Thoracic aorta (tissue), 2 donors: ENCODE measurements around the gene INTS2. TPM values are rescaled to one million over a fixed set of nuclear protein-coding genes. Genes with fewer than 3 reads are reported as not detected.

Experiments
- ATAC-seq: fragments of 150-250 bp; one replicate; pipeline ENCODE4 v1.8.0; 2017; ENCODE audit warnings: low read depth; ENCODE audit not compliant: insufficient number of reproducible peaks, low FRiP score
- DNase-seq: peaks from one replicate; pipeline ENCODE4 v3.0.0-alpha.2; 2020; ENCODE audit warnings: low spot score
- H3K27ac ChIP-seq, 2 donors: fragments of 200-600 bp; sonication (generic); 1 replicate in 1 of 2; 2 replicates in 1 of 2; pipeline ENCODE4 v1.5.1; 2016; ENCODE audit warnings: mild to moderate bottlenecking in 2 of 2, moderate library complexity in 2 of 2
- H3K27me3 ChIP-seq: fragments of 200-600 bp; sonication (generic); replicated peaks from 2 replicates; pipeline ENCODE4 v1.6.0; 2016; ENCODE audit warnings: mild to moderate bottlenecking; ENCODE audit not compliant: insufficient read depth
- H3K36me3 ChIP-seq: fragments of 200-600 bp; sonication (generic); one replicate; pipeline ENCODE4 v1.5.1; 2016
- H3K4me1 ChIP-seq, 2 donors: fragments of 200-600 bp; sonication (generic); 1 replicate in 1 of 2; 2 replicates in 1 of 2; pipeline versions ENCODE4 v1.5.1 to v1.6.0; 2016; ENCODE audit warnings: low read depth in 2 of 2, mild to moderate bottlenecking in 1 of 2; ENCODE audit not compliant: control insufficient read depth in 1 of 2
- H3K4me3 ChIP-seq: fragments of 200-600 bp; sonication (generic); 2 replicates; pipeline ENCODE4 v1.5.1; 2016; ENCODE audit warnings: mild to moderate bottlenecking
- H3K9me3 ChIP-seq: fragments of 200-600 bp; sonication (generic); 2 replicates; pipeline ENCODE4 v1.5.1; 2016
- total RNA-seq, 2 donors: library from RNA; depleted of rRNA; stranded (reverse); fragments of >200 nt; gene quantifications; one replicate each; pipeline versions ENCODE4 v1.1.0 to v1.2.3, GENCODE V29; 2016
- TF ChIP-seq, protein P1 (sequence below): fragments of 200-600 bp; sonication (generic); IDR thresholded peaks from one replicate; pipeline ENCODE4 v1.5.1; 2019; ENCODE audit warnings: antibody characterized with exemption

The INTS2 gene
- total RNA-seq, 2 donors from 2014 or later, result 13.8 to 19.8 TPM

DNA sequence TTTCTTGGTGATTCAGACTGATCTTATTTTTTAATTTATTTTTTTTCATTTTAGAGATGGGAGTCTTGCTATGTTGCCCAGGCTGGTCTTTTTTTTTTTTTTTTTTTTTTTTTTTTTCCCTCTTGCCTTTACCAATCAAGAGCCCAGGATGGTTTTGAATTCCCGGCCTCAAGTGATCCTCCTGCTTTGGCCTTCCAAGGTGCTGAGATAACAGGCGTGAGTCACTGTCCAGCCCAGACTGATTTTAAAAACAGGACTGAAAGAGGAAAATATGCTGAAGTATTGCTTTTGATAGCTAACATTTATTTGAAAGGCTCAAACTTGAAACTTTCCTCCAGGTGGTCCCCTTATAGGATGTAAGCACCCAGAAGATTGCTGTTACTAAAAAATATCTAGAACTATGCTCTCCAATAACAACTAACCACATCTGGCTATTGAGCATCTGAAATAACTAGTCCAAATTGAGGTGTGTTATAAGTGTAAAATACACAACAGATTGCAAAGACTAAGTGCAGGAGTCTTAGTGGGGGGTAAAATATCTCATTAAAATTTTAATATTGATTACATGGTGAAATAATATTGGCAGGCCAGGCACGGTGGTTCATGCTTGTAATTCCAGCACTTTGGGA, 48.7 kb downstream of the INTS2 start:
- Histone ChIP-seq H3K4me1 (no peaks in the 10 kb centered on the region), H3K9me3 (no peaks in the 10 kb centered on the region), H3K27me3 (no peaks in the 10 kb centered on the region), H3K36me3 (peaks cover 7% of the 10 kb centered on the region), H3K27ac (no peak overlapping the region), H3K4me3 (no peak overlapping the region)
- TF ChIP-seq, protein P1, sequence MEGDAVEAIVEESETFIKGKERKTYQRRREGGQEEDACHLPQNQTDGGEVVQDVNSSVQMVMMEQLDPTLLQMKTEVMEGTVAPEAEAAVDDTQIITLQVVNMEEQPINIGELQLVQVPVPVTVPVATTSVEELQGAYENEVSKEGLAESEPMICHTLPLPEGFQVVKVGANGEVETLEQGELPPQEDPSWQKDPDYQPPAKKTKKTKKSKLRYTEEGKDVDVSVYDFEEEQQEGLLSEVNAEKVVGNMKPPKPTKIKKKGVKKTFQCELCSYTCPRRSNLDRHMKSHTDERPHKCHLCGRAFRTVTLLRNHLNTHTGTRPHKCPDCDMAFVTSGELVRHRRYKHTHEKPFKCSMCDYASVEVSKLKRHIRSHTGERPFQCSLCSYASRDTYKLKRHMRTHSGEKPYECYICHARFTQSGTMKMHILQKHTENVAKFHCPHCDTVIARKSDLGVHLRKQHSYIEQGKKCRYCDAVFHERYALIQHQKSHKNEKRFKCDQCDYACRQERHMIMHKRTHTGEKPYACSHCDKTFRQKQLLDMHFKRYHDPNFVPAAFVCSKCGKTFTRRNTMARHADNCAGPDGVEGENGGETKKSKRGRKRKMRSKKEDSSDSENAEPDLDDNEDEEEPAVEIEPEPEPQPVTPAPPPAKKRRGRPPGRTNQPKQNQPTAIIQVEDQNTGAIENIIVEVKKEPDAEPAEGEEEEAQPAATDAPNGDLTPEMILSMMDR, result no peak
- no peak for DNase-seq
- ATAC-seq, result no peak

DNA sequence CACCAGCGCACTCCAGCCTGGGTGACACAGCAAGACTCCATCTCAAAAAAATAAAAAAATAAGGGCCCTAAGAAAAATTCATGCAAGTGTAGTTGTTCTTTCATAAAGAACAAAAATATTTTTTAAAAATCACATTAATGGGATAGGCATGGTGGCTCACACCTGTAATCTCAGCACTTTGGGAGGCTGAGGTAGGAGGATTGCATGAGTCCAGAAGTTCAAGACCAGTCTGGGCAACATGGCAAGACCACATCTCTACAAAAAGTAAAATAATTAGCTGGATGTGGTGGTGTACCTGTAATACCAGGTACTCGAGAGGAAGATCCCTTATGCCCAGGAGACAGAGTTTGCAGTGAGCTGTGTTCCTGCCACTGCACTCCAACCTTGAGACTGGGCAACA, 49.3 kb downstream of the INTS2 start:
- Histone ChIP-seq H3K27ac (no peak overlapping the region), H3K36me3 (peaks cover 6% of the 10 kb centered on the region), H3K9me3 (no peaks in the 10 kb centered on the region), H3K27me3 (no peaks in the 10 kb centered on the region), H3K4me1 (no peaks in the 10 kb centered on the region), H3K4me3 (no peak overlapping the region)
- DNase-seq, result no peak
- no peak for ATAC-seq
- TF ChIP-seq, protein P1, result no peak

DNA sequence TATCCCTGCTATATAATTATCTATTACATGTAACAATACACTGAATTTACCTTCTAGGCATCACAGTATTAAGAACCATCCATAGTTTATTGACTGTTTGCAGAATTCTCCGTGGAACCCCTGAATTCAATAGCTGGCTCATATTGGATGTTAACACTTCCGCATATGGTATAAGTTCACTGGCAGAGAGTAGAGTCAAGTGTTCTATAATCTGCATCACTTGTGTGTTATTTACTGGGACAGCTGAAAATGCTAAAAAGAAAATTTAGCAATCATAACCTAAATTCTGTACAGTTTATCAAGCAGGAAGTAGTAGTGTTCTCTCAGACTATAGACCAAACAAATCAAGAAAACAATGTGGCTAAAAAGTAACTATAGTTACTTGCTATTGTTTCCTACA, 49.9 kb downstream of the INTS2 start:
- ATAC-seq (no peak), DNase-seq (no peak)
- Histone ChIP-seq H3K36me3 (peaks cover 6% of the 10 kb centered on the region), H3K4me1 (no peaks in the 10 kb centered on the region), H3K27ac (no peak overlapping the region), H3K9me3 (no peaks in the 10 kb centered on the region), H3K4me3 (no peak overlapping the region), H3K27me3 (no peaks in the 10 kb centered on the region)
- TF ChIP-seq, protein P1, result no peak

DNA sequence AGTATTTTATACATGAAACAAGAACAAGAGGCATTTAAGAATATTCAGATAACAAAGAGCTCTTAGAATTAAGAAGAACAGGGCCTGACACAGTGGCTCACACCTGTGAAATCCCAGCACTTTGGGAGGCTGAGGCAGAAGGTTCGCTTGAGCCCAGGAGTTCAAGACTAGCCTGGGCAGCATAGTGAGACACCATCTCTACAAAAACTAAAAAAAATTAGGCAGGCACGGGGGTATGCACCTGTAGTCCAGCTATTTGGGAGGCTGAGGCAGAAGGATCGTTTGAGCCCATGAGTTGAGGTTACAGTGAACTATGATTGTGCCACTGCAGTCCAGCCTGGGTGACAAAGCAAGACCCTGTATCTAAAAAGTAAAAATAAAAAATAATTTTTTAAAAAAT, 52.0 kb downstream of the INTS2 start:
- peaks cover 9% of the 10 kb centered on the region for H3K36me3 ChIP-seq
- TF ChIP-seq, protein P1, result no peak
- no peak for DNase-seq

DNA sequence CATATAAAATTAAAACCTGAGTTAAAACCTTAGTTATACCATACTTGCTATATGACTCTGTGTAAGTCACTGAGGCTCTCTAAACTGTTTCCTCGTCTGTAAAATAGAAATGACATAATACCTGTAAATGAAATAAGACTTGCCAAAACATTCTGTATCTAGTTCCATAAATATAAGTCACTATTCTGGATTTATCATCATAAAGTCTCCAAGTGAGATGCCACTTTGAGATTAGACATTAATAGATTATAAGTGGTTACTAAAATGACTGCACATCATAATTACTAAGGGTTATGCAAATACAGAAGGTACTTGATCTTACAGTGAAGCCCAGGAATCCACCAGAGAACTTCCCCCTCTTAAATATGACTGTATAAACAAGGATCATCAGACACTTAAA, 52.5 kb downstream of the INTS2 start:
- Histone ChIP-seq H3K36me3 (peaks cover 12% of the 10 kb centered on the region), H3K27me3 (no peaks in the 10 kb centered on the region), H3K9me3 (no peaks in the 10 kb centered on the region), H3K4me3 (no peak overlapping the region), H3K27ac (no peak overlapping the region), H3K4me1 (no peaks in the 10 kb centered on the region)
- no peak for DNase-seq
- TF ChIP-seq, protein P1, result no peak
- no peak for ATAC-seq

More for the DNA sequence above, 52.0 kb downstream of the INTS2 start:
- H3K4me3 ChIP-seq, result no peak overlapping the region
- ATAC-seq, result no peak
- H3K27me3 ChIP-seq, result no peaks in the 10 kb centered on the region
- no peaks in the 10 kb centered on the region for H3K9me3 ChIP-seq
- no peaks in the 10 kb centered on the region for H3K4me1 ChIP-seq
- H3K27ac ChIP-seq, result no peak overlapping the region
